Measurements from ENCODE around the gene DDB1.

DDB1 gene

GRCh38 chr11:61334434-61335354 lies 1.8 kb upstream of the DDB1 start:
- DNase-seq: no peak

GRCh38 chr11:61333550-61334433 lies 887 bp upstream of the DDB1 start:
- peak; percentile 37 for DNase-seq

GRCh38 chr11:61332281-61332796 lies 566 bp downstream of the DDB1 start:
- DNase-seq: peak; percentile 16

- DNase-seq: no peak
Measured at GRCh38 chr11:61331651-61332050, 1.3 kb downstream of the DDB1 start.

GRCh38 chr11:61329871-61330270 lies 3.0 kb downstream of the DDB1 start:
- no peak for DNase-seq

- peak; percentile 6 for DNase-seq
Measured at GRCh38 chr11:61328351-61328750, 4.6 kb downstream of the DDB1 start.

- no peak for DNase-seq
Measured at GRCh38 chr11:61327669-61328071, 5.2 kb downstream of the DDB1 start.

- no peak for DNase-seq
Measured at GRCh38 chr11:61325649-61326414, 7.1 kb downstream of the DDB1 start.

GRCh38 chr11:61315260-61315659 lies 17.6 kb downstream of the DDB1 start:
- no peak for DNase-seq

GRCh38 chr11:61310749-61311148 lies 22.2 kb downstream of the DDB1 start:
- no peak for DNase-seq

GRCh38 chr11:61309739-61310138 lies 23.2 kb downstream of the DDB1 start:
- DNase-seq: no peak

- DNase-seq: no peak
Measured at GRCh38 chr11:61309141-61309540, 23.8 kb downstream of the DDB1 start.

GRCh38 chr11:61307354-61307753 lies 25.6 kb downstream of the DDB1 start:
- DNase-seq: no peak

GRCh38 chr11:61306221-61306620 lies 26.7 kb downstream of the DDB1 start:
- DNase-seq: no peak

GRCh38 chr11:61305417-61305816 lies 27.5 kb downstream of the DDB1 start:
- no peak for DNase-seq

- no peak for DNase-seq
Measured at GRCh38 chr11:61303725-61304124, 29.2 kb downstream of the DDB1 start.

GRCh38 chr11:61302550-61302949 lies 30.4 kb downstream of the DDB1 start:
- DNase-seq: no peak

- no peak for DNase-seq
Measured at GRCh38 chr11:61298663-61299244, 34.2 kb downstream of the DDB1 start.

GRCh38 chr11:61297746-61298145 lies 35.2 kb downstream of the DDB1 start:
- DNase-seq: no peak

- DNase-seq: no peak
Measured at GRCh38 chr11:61297341-61297740, 35.6 kb downstream of the DDB1 start.

- DNase-seq: no peak
Measured at GRCh38 chr11:61295596-61295926, 37.3 kb downstream of the DDB1 start.
